Activated CD4-positive, alpha-beta T cell treated with anti-CD3 and anti-CD28 coated beads, Interleukin-2, amount 10 ng/mL, durations not matched to agents 24 days and 14 days (primary cell): ENCODE results near the gene HEXD. TPM values are rescaled to one million over a fixed set of nuclear protein-coding genes. Genes with fewer than 3 reads are reported as not detected.
"Not testable (repeated sequence)": the region's sequence is repeated elsewhere in the genome, so short reads cannot be mapped to it uniquely, and the experiment has no call there.

Experiments
- DNase-seq: peaks from one replicate; pipeline ENCODE4 v3.0.0; 2022
- H3K27ac Mint-ChIP-seq: one replicate; pipeline ENCODE4 v1.8.0; 2022; ENCODE audit warnings: mild to moderate bottlenecking, mixed read lengths
- H3K27me3 Mint-ChIP-seq: one replicate; pipeline ENCODE4 v1.8.0; 2022; ENCODE audit warnings: mixed read lengths
- H3K36me3 Mint-ChIP-seq: one replicate; pipeline ENCODE4 v1.8.0; 2022; ENCODE audit warnings: low read depth, mild to moderate bottlenecking, mixed read lengths
- H3K4me1 Mint-ChIP-seq: one replicate; pipeline ENCODE4 v1.8.0; 2021; ENCODE audit warnings: mixed read lengths
- H3K4me3 Mint-ChIP-seq: one replicate; pipeline ENCODE4 v1.8.0; 2022; ENCODE audit warnings: mild to moderate bottlenecking, moderate library complexity, mixed read lengths
- H3K9me3 Mint-ChIP-seq: one replicate; pipeline ENCODE4 v1.8.0; 2021; ENCODE audit warnings: mixed read lengths
- intact Hi-C: fragments of 100-400 bp; cut with micrococcal nuclease; formaldehyde crosslinking; loops from one replicate; pipeline ENCODE4 v1.15.1; 2023
- total RNA-seq: library from RNA; stranded (reverse); gene quantifications from 2 replicates; pipeline ENCODE4 v1.2.3, GENCODE V29; 2022

Gene HEXD
- total RNA-seq, 1 donor from 2014 or later: 36.0 TPM

- intact Hi-C loops: loop anchor here (5.0 to 10.0 kb wide), 3 partner anchors 195 to 303 kb away; partner anchors contain the start of genes TBCD and WDR45B
- H3K27me3 Mint-ChIP-seq: no peaks in the 10 kb centered on the region
- peak overlapping the region; percentile 95 for H3K27ac Mint-ChIP-seq
- H3K4me1 Mint-ChIP-seq: peaks cover 27% of the 10 kb centered on the region
- H3K4me3 Mint-ChIP-seq: peak overlapping the region; percentile 89
- no peak for DNase-seq
- peaks cover 20% of the 10 kb centered on the region for H3K36me3 Mint-ChIP-seq
- no peaks in the 10 kb centered on the region for H3K9me3 Mint-ChIP-seq
Measured at GRCh38 chr17:82452162-82452561, 34.0 kb downstream of the HEXD start.

- H3K27me3 Mint-ChIP-seq, H3K4me3 Mint-ChIP-seq, DNase-seq, H3K9me3 Mint-ChIP-seq: not testable (repeated sequence)
- Mint-ChIP-seq H3K27ac (peak overlapping the region; percentile 48), H3K36me3 (peaks cover 20% of the 10 kb centered on the region), H3K4me1 (peaks cover 33% of the 10 kb centered on the region)
- intact Hi-C loops: loop anchor here (5.0 to 10.0 kb wide), 3 partner anchors 194 to 302 kb away; partner anchors contain the start of genes TBCD and WDR45B
Measured at GRCh38 chr17:82453151-82453550, 35.0 kb downstream of the HEXD start.

GRCh38 chr17:82453706-82454105 lies 35.6 kb downstream of the HEXD start:
- intact Hi-C loops: loop anchor here (5.0 to 10.0 kb wide), 3 partner anchors 194 to 301 kb away; partner anchors contain the start of genes TBCD and WDR45B
- not testable (repeated sequence) for DNase-seq, H3K27me3 Mint-ChIP-seq, H3K9me3 Mint-ChIP-seq, H3K4me3 Mint-ChIP-seq, H3K27ac Mint-ChIP-seq
- H3K36me3 Mint-ChIP-seq: peaks cover 20% of the 10 kb centered on the region
- H3K4me1 Mint-ChIP-seq: peaks cover 33% of the 10 kb centered on the region

DNA sequence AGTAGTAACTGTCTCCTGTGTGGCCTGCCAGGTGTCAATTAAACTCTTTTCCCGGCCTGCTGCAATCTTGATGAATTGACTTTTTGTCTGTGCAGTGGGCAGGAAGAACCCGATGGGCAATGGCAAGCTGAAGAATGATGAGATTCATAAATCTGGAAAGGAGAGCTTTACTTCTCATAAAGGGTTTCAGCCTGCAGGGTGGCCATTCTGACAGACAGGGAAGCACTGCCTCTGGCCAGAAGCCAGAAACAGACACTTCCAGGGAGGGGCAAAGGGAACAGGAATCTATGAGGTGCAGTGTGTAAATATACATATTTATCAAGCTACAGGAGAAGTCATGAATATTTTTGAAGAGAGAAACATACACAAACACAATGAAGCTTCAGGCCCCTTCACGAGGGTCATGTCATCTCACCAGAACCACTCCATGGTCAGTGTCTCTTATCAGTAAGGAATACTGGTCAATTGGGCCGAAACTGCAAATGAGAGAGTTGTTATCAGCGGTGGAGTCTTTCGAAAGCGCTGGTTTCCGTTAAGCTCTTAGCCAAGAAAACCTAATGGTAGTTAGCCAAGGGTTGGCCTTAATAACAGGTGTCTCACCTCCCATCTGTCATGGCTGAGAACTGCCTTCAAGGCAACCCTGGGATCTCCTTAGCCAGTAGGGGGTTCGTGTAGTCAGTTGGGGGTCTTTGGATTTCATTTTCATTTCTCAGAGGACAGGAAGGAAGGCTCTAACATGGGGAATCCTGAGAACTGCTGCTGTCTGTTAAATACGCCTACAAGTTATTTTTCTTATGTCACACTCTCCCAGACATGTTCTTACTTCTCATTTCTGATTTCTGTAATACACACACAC lies 39.2 kb downstream of the HEXD start:
- intact Hi-C loops: loop anchor here (10.0 kb wide), 2 partner anchors 222 to 298 kb away; partner anchors contain the start of gene TBCD
- DNase-seq: no peak
- Mint-ChIP-seq H3K27me3 (no peaks in the 10 kb centered on the region), H3K36me3 (peaks cover 33% of the 10 kb centered on the region), H3K4me1 (peaks cover 33% of the 10 kb centered on the region), H3K9me3 (no peaks in the 10 kb centered on the region), H3K4me3 (peak overlapping the region; percentile 93), H3K27ac (peak overlapping the region; percentile 98)

DNA sequence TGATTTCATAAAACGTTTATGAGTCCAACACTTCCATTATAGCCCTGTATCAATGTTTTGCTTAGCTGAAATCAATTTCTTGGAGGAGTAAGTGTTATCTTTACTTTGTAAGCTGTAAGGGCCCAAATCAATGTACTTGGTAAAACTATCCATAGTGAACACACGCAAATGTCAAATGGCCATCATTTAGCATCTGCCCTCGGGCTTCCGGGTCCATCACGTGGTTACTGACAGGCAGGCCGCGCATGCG lies 39.7 kb downstream of the HEXD start:
- H3K36me3 Mint-ChIP-seq: peaks cover 36% of the 10 kb centered on the region
- no peaks in the 10 kb centered on the region for H3K27me3 Mint-ChIP-seq
- H3K27ac Mint-ChIP-seq: peak overlapping the region; percentile 98
- peak overlapping the region; percentile 93 for H3K4me3 Mint-ChIP-seq
- intact Hi-C loops: loop anchor here (1.0 to 10.0 kb wide), 6 partner anchors 8 to 297 kb away; partner anchors contain the start of genes CYBC1, FOXK2 and TBCD
- peaks cover 36% of the 10 kb centered on the region for H3K4me1 Mint-ChIP-seq
- DNase-seq: no peak
- H3K9me3 Mint-ChIP-seq: no peaks in the 10 kb centered on the region

DNA sequence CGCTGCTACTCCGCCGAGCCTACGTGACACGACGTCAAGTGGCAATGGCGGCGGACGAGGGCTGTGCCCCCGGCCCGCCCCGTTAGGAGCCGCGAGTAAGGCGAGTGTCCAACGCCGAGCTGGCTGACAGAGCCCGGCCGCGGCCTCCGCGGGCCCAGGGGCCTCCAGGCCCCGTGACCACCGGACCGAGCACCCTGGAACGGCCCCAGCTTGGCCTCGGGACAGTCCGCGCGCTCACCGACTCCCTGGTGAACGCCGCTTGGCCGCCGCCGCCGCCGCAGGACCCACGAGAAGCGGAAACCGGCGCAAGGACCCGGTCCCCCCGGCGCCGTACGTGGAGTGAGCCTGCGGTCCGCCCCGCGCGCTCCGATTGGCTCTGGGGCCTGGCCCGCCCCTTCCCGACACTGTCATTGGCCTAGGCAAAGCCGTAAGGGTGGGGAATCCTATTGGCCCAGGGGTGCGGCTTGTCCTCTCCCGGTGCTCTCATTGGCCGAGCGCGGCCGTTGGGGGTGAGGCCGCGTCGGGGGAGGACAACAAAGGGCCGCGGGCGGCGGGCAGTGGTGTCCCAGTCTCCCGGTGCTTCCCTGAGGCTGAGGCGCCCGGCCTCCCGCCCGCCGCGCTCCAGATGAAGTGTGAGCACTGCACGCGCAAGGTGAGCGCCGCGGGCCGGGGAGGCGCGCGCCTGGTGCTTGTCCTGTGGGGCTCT lies 40.2 kb downstream of the HEXD start, which contains the start of gene NARF:
TSS of gene NARF (plus strand) at position 563 of the 706 bp plus-strand sequence. CDS start at position 626, 63 bp downstream.
- peak within 1 kb of the TSS; percentile 98 for H3K27ac Mint-ChIP-seq
- DNase-seq: peak; percentile 99
- intact Hi-C loops: loop anchor here (1.0 to 10.0 kb wide), 6 partner anchors 8 to 296 kb away; partner anchors contain the start of genes CYBC1, FOXK2 and TBCD
- peak within 1 kb of the TSS; percentile 93 for H3K4me3 Mint-ChIP-seq
- peaks cover 40% of the 10 kb centered on the region for H3K36me3 Mint-ChIP-seq
- no peaks in the 10 kb centered on the region for H3K9me3 Mint-ChIP-seq
- H3K4me1 Mint-ChIP-seq: peaks cover 38% of the 10 kb centered on the region
- no peaks in the 10 kb centered on the region for H3K27me3 Mint-ChIP-seq

- H3K27me3 Mint-ChIP-seq: no peaks in the 10 kb centered on the region
- H3K9me3 Mint-ChIP-seq: no peaks in the 10 kb centered on the region
- intact Hi-C loops: loop anchor here (1.0 to 10.0 kb wide), 6 partner anchors 9 to 296 kb away; partner anchors contain the start of genes CYBC1, FOXK2 and TBCD
- peak overlapping the region; percentile 93 for H3K4me3 Mint-ChIP-seq
- H3K27ac Mint-ChIP-seq: peak overlapping the region; percentile 88
- H3K36me3 Mint-ChIP-seq: peaks cover 46% of the 10 kb centered on the region
- peaks cover 44% of the 10 kb centered on the region for H3K4me1 Mint-ChIP-seq
- no peak for DNase-seq
Measured at GRCh38 chr17:82458885-82459424, 40.8 kb downstream of the HEXD start.

- H3K27ac Mint-ChIP-seq, H3K9me3 Mint-ChIP-seq, DNase-seq, H3K27me3 Mint-ChIP-seq: not testable (repeated sequence)
- Mint-ChIP-seq H3K4me3 (peak overlapping the region; percentile 34), H3K36me3 (peaks cover 52% of the 10 kb centered on the region), H3K4me1 (peaks cover 52% of the 10 kb centered on the region)
- intact Hi-C loops: loop anchor here (2.0 to 10.0 kb wide), 5 partner anchors 35 to 295 kb away; partner anchors contain the start of genes FOXK2 and TBCD
Measured at GRCh38 chr17:82459936-82460335, 41.8 kb downstream of the HEXD start.

GRCh38 chr17:82461827-82462524 lies 43.8 kb downstream of the HEXD start:
- H3K27me3 Mint-ChIP-seq: no peaks in the 10 kb centered on the region
- intact Hi-C loops: no loop called here
- peak overlapping the region; percentile 62 for H3K27ac Mint-ChIP-seq
- no peaks in the 10 kb centered on the region for H3K9me3 Mint-ChIP-seq
- DNase-seq: no peak
- peaks cover 65% of the 10 kb centered on the region for H3K36me3 Mint-ChIP-seq
- peak overlapping the region; percentile 29 for H3K4me3 Mint-ChIP-seq
- peaks cover 54% of the 10 kb centered on the region for H3K4me1 Mint-ChIP-seq

- H3K36me3 Mint-ChIP-seq: peaks cover 63% of the 10 kb centered on the region
Measured at GRCh38 chr17:82463391-82463790, 45.2 kb downstream of the HEXD start.

DNA sequence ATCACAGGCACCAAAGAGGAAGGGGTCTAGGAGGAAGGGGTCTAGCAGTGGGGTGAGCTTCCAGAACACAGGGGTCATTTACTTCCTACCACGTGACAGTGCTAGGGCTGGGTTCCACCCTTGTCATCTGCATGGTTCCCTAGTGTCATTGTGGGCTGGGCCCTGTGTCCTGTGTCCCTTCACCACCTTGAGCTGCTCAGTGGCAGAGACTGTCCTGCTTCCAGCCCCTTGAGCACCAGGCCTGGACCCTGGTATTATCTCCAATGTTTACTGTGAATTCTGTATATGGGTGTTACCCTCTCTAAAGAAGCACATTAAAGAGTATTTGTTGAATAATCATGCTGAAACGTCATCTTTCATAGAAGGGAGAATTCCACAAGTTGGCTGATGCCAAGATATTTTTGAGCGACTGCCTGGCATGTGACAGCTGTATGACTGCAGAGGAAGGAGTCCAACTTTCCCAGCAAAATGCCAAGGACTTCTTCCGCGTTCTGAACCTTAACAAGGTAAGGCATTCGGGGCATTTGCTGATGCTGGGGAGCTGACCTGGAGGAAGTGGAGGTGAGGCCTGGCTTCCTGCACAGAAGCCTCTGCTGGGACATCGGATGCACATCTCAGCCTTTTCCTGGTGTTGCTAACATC lies 45.9 kb downstream of the HEXD start:
- intact Hi-C loops: no loop called here
- Mint-ChIP-seq H3K27ac (peak overlapping the region; percentile 37), H3K9me3 (no peaks in the 10 kb centered on the region), H3K4me3 (no peak overlapping the region), H3K36me3 (peaks cover 70% of the 10 kb centered on the region), H3K4me1 (peaks cover 47% of the 10 kb centered on the region), H3K27me3 (no peaks in the 10 kb centered on the region)
- DNase-seq: no peak

More at GRCh38 chr17:82463391-82463790, 45.2 kb downstream of the HEXD start:
- H3K4me1 Mint-ChIP-seq: peaks cover 43% of the 10 kb centered on the region
- intact Hi-C loops: no loop called here
- DNase-seq: no peak
- no peaks in the 10 kb centered on the region for H3K9me3 Mint-ChIP-seq
- H3K27me3 Mint-ChIP-seq: no peaks in the 10 kb centered on the region
- H3K4me3 Mint-ChIP-seq: no peak overlapping the region
- H3K27ac Mint-ChIP-seq: peak overlapping the region; percentile 37

GRCh38 chr17:82464567-82464929 lies 46.4 kb downstream of the HEXD start:
- Mint-ChIP-seq H3K4me1 (peaks cover 47% of the 10 kb centered on the region), H3K9me3 (no peaks in the 10 kb centered on the region), H3K4me3 (no peak overlapping the region), H3K27ac (peak overlapping the region; percentile 43), H3K27me3 (no peaks in the 10 kb centered on the region), H3K36me3 (peaks cover 71% of the 10 kb centered on the region)
- intact Hi-C loops: no loop called here
- DNase-seq: no peak
